Keratinocyte (primary cell): ENCODE data around the gene ZNF554.

Experiments used
- CTCF ChIP-seq, 3 experiments: IDR thresholded peaks in 1 of 3; conservative IDR thresholded peaks in 1 of 3; optimal IDR thresholded peaks in 1 of 3; 2 replicates in 2 of 3; 3 replicates in 1 of 3; pipeline versions ENCODE3 to v1.5.1; 2011; ENCODE audit warnings: low read length in 3 of 3, mild to moderate bottlenecking in 3 of 3, moderate library complexity in 2 of 3, control low read depth in 1 of 3, inconsistent platforms in 1 of 3; ENCODE audit not compliant: insufficient read depth in 2 of 3; ENCODE audit errors: extremely low read depth in 1 of 3
- EZH2 ChIP-seq: IDR thresholded peaks from one replicate; pipeline ENCODE4 v1.6.1; 2012; ENCODE audit warnings: inconsistent platforms, mild to moderate bottlenecking, low read length, moderate library complexity

DNA sequence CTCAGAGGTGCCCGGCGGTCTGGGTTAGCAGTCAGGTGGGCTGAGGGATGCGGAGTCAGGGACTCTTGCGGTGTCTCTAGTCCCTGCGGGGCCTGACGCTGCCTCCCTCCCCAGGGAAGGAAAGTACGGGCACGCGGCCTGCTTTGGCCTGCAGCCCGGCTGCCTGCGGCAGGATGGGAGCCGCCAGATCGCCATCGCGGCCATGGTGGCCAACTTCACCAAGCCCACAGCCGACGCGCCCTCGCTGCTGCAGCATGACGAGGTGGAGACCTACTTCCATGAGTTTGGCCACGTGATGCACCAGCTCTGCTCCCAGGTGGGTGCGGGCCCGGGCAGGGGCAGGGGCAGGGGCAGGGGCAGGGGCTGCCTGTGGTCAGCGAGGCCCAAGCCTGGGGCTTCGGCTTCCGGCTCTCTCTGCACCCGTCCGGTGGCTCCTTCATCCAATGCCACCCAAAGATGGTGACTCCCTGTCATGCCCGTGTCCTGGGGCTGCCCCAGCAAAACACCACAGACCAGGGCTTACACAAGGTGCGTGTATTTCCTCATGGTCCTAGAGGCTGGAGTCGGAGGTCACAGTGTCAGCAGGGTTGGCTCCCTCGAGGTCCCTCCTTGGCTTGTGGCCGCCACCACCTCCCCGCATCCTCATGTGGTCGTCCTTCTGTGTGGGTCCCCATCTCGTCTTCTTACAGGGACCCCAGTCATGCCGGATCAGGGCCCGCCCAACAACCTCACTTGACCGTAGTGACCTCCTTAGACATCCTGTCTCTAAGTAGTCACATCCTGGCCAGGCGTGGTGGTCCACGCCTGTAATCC lies 11.3 kb upstream of the ZNF554 start:
- TF ChIP-seq CTCF (optimal IDR thresholded peaks at IDR 0.05 in 1 of 3, IDR thresholded peaks at IDR 0.05 in 1 of 3, conservative IDR thresholded peaks at IDR 0.05 in 1 of 3; ENCODE audit: extremely low read depth in 1 of 3, insufficient read depth in 2 of 3, low read length in 3 of 3) = no peak
- TF ChIP-seq EZH2 = no peak
